Stimulated activated CD8-positive, alpha-beta memory T cell treated with anti-CD3 and anti-CD28 coated beads, Interleukin-7, amount 100 ng/mL, for 24 hours (primary cell): ENCODE results near the gene KCMF1.

ENCODE experiments used
- DNase-seq: peaks from one replicate; pipeline ENCODE4 v3.0.0-alpha.2; 2020; ENCODE audit warnings: low read depth

KCMF1 gene

GRCh38 chr2:84986018-84986417, 15.1 kb downstream of the KCMF1 start:
- no peak for DNase-seq

GRCh38 chr2:84989422-84989821, 18.5 kb downstream of the KCMF1 start:
- DNase-seq, result no peak

GRCh38 chr2:84989927-84990326, 19.0 kb downstream of the KCMF1 start:
- DNase-seq, result no peak

GRCh38 chr2:84991404-84992160, 20.6 kb downstream of the KCMF1 start:
- no peak for DNase-seq

GRCh38 chr2:84995826-84996225, 24.9 kb downstream of the KCMF1 start:
- no peak for DNase-seq

GRCh38 chr2:84996909-84997308, 25.9 kb downstream of the KCMF1 start:
- DNase-seq, result no peak

GRCh38 chr2:84999553-84999955, 28.6 kb downstream of the KCMF1 start:
- no peak for DNase-seq

- no peak for DNase-seq
Measured at GRCh38 chr2:85001595-85001994, 30.6 kb downstream of the KCMF1 start.

GRCh38 chr2:85002534-85002933, 31.6 kb downstream of the KCMF1 start:
- DNase-seq, result no peak

GRCh38 chr2:85008252-85008651, 37.3 kb downstream of the KCMF1 start:
- no peak for DNase-seq

GRCh38 chr2:85009019-85009618, 38.2 kb downstream of the KCMF1 start:
- no peak for DNase-seq

- no peak for DNase-seq
Measured at GRCh38 chr2:85010404-85010803, 39.4 kb downstream of the KCMF1 start.

GRCh38 chr2:85011098-85011497, 40.1 kb downstream of the KCMF1 start:
- no peak for DNase-seq

GRCh38 chr2:85011747-85012146, 40.8 kb downstream of the KCMF1 start:
- no peak for DNase-seq

GRCh38 chr2:85012431-85012830, 41.5 kb downstream of the KCMF1 start:
- no peak for DNase-seq

- no peak for DNase-seq
Measured at GRCh38 chr2:85012855-85013254, 41.9 kb downstream of the KCMF1 start.

- DNase-seq, result no peak
Measured at GRCh38 chr2:85015653-85016360, 44.8 kb downstream of the KCMF1 start.

GRCh38 chr2:85016446-85016845, 45.5 kb downstream of the KCMF1 start:
- no peak for DNase-seq

- DNase-seq, result no peak
Measured at GRCh38 chr2:85017411-85018048, 46.6 kb downstream of the KCMF1 start.

GRCh38 chr2:85018049-85018447, 47.1 kb downstream of the KCMF1 start:
- no peak for DNase-seq

- no peak for DNase-seq
Measured at GRCh38 chr2:85019121-85019520, 48.2 kb downstream of the KCMF1 start.

- DNase-seq, result no peak
Measured at GRCh38 chr2:85022232-85022631, 51.3 kb downstream of the KCMF1 start.
